Ishikawa (cell line): ENCODE results near the gene MPV17L2.

Experiments
- CEBPB ChIP-seq: IDR thresholded peaks from 2 replicates; pipeline ENCODE4 v1.6.1; 2012
- CREB1 ChIP-seq: IDR thresholded peaks from 2 replicates; pipeline ENCODE4 v1.6.1; 2012; ENCODE audit warnings: low read depth
- EGR1 ChIP-seq: IDR thresholded peaks from 2 replicates; pipeline ENCODE4 v1.6.1; 2012
- EP300 ChIP-seq: IDR thresholded peaks from 2 replicates; pipeline ENCODE4 v1.6.1; 2012; ENCODE audit warnings: borderline replicate concordance
- FOXM1 ChIP-seq: IDR thresholded peaks from 2 replicates; pipeline ENCODE4 v1.6.1; 2012; ENCODE audit warnings: low read depth, borderline replicate concordance
- MAX ChIP-seq: IDR thresholded peaks from 2 replicates; pipeline ENCODE4 v1.6.1; 2012
- NFIC ChIP-seq: IDR thresholded peaks from 2 replicates; pipeline ENCODE4 v1.6.1; 2012
- RAD21 ChIP-seq: IDR thresholded peaks from 2 replicates; pipeline ENCODE4 v1.6.1; 2012; ENCODE audit warnings: low read depth
- REST ChIP-seq: IDR thresholded peaks from 2 replicates; pipeline ENCODE4 v1.6.1; 2012; ENCODE audit warnings: low read depth, mild to moderate bottlenecking
- TAF1 ChIP-seq: IDR thresholded peaks from 2 replicates; pipeline ENCODE4 v1.6.1; 2012; ENCODE audit warnings: low read depth, mild to moderate bottlenecking
- TCF12 ChIP-seq: IDR thresholded peaks from 2 replicates; pipeline ENCODE4 v1.6.1; 2012; ENCODE audit warnings: low read depth
- TEAD4 ChIP-seq: IDR thresholded peaks from 2 replicates; pipeline ENCODE4 v1.6.1; 2012
- USF1 ChIP-seq: IDR thresholded peaks from 2 replicates; pipeline ENCODE4 v1.6.1; 2012
- YY1 ChIP-seq: IDR thresholded peaks from 2 replicates; pipeline ENCODE4 v1.6.1; 2012; ENCODE audit warnings: low read depth
- ZBTB7A ChIP-seq: IDR thresholded peaks from 2 replicates; pipeline ENCODE4 v1.6.1; 2012; ENCODE audit warnings: low read depth

MPV17L2 gene

GRCh38 chr19:18160971-18161635 is 31.9 kb upstream of the MPV17L2 start:
- TF ChIP-seq RAD21 (peak; percentile 14; the same call in 1 of the 2 replicates), EGR1 (no peak), MAX (peak; percentile 67), TAF1 (no peak)

GRCh38 chr19:18161636-18162002 is 31.4 kb upstream of the MPV17L2 start:
- TF ChIP-seq EGR1 (0 out of 2 replicates have a peak, but pooled peaks have one; percentile 31), FOXM1 (no peak)

- TF ChIP-seq TCF12: no peak
- TF ChIP-seq EP300: no peak
- TF ChIP-seq TAF1: no peak
- no peak for TF ChIP-seq CREB1
- no peak for TF ChIP-seq NFIC
- no peak for TF ChIP-seq RAD21
- no peak for TF ChIP-seq REST
- no peak for TF ChIP-seq USF1
- TF ChIP-seq ZBTB7A: no peak
- TF ChIP-seq EGR1: no peak
- no peak for TF ChIP-seq MAX
- no peak for TF ChIP-seq TEAD4
- TF ChIP-seq CEBPB: no peak
- no peak for TF ChIP-seq YY1
- no peak for TF ChIP-seq FOXM1
Observed at GRCh38 chr19:18164072-18164471, 28.9 kb upstream of the MPV17L2 start.

- no peak for TF ChIP-seq RAD21
- no peak for TF ChIP-seq EGR1
- no peak for TF ChIP-seq CREB1
- TF ChIP-seq MAX: no peak
- TF ChIP-seq TAF1: no peak
- no peak for TF ChIP-seq CEBPB
- no peak for TF ChIP-seq USF1
- no peak for TF ChIP-seq EP300
- no peak for TF ChIP-seq ZBTB7A
- TF ChIP-seq TCF12: no peak
- TF ChIP-seq TEAD4: no peak
- TF ChIP-seq REST: no peak
- TF ChIP-seq YY1: no peak
- no peak for TF ChIP-seq NFIC
- TF ChIP-seq FOXM1: no peak
Observed at GRCh38 chr19:18165794-18166544, 27.0 kb upstream of the MPV17L2 start.

- TF ChIP-seq NFIC (no peak), TEAD4 (no peak), MAX (no peak), TCF12 (no peak), EGR1 (no peak), USF1 (no peak), TAF1 (no peak), CEBPB (no peak), REST (no peak), CREB1 (no peak), EP300 (no peak), YY1 (no peak), ZBTB7A (no peak), RAD21 (no peak), FOXM1 (no peak)
Observed at GRCh38 chr19:18167011-18167410, 26.0 kb upstream of the MPV17L2 start.
